Measurements from ENCODE around the gene GSTT4. TPM values are rescaled to one million over a fixed set of nuclear protein-coding genes. Genes with fewer than 3 reads are reported as not detected.
"Not testable (repeated sequence)": the region's sequence is repeated elsewhere in the genome, so short reads cannot be mapped to it uniquely, and the experiment has no call there.

Gene GSTT4
- total and polyA plus RNA-seq, 5 donors from 2014 or later = not detected

GRCh38 chr22:23986089-23986488, 19.2 kb downstream of the GSTT4 start:
- not testable (repeated sequence) for H3K36me3 Mint-ChIP-seq; H3K27ac Mint-ChIP-seq; H3K4me3 ChIP-seq (ENCODE audit: low read depth, low read length); H3K27ac ChIP-seq (ENCODE audit: insufficient read depth, low read length, poor library complexity, severe bottlenecking); DNase-seq; H3K27me3 Mint-ChIP-seq; ATAC-seq (ENCODE audit: low read depth in 2 of 2); H3K27me3 ChIP-seq (ENCODE audit: control insufficient read depth, insufficient read depth, low read length); H3K9me3 Mint-ChIP-seq; H3K9me3 ChIP-seq (ENCODE audit: control insufficient read depth in 2 of 2, low read length in 2 of 2); H3K4me1 ChIP-seq (ENCODE audit: control insufficient read depth, insufficient read depth, low read length, poor library complexity, severe bottlenecking); H3K4me1 Mint-ChIP-seq; H3K36me3 ChIP-seq (ENCODE audit: control insufficient read depth, insufficient read depth, low read length); H3K4me3 Mint-ChIP-seq

DNA sequence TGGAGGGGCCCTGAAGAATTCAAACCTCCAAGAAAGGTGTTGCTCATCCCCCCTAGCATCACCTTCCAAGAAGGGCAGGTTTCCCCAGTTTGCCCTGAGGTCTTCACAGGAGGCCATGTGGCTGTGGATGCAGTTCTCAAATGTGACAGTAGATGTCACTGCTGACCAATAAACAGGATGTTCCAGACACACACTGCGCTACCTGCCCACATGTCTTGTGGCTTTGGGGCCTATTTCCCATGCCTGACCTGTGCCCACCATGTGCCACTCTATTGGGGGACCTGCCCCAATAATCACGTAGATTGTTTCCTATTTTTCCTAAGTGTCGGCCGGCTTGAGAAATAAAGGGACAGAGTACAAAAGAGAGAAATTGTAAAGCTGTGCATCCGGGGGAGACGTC, 20.8 kb downstream of the GSTT4 start:
- ATAC-seq (ENCODE audit: low read depth in 2 of 2) (peak; percentile 60 to 91), DNase-seq (peak in 2 of 3 donors; percentile 57 to 75)
- Mint-ChIP-seq H3K36me3 (no peaks in the 10 kb centered on the region), H3K4me1 (no peaks in the 10 kb centered on the region), H3K9me3 (no peaks in the 10 kb centered on the region), H3K27me3 (no peaks in the 10 kb centered on the region), H3K4me3 (peak overlapping the region in 1 of 4 donors; percentile 69), H3K27ac (no peak overlapping the region)
- Histone ChIP-seq H3K4me3 (ENCODE audit: low read depth, low read length) (no peak overlapping the region), H3K27me3 (ENCODE audit: control insufficient read depth, insufficient read depth, low read length) (no peaks in the 10 kb centered on the region), H3K36me3 (ENCODE audit: control insufficient read depth, insufficient read depth, low read length) (no peaks in the 10 kb centered on the region), H3K4me1 (ENCODE audit: control insufficient read depth, insufficient read depth, low read length, poor library complexity, severe bottlenecking) (no peaks in the 10 kb centered on the region), H3K27ac (ENCODE audit: insufficient read depth, low read length, poor library complexity, severe bottlenecking) (no peak overlapping the region), H3K9me3 (ENCODE audit: control insufficient read depth in 2 of 2, low read length in 2 of 2) (no peaks in the 10 kb centered on the region)

GRCh38 chr22:23980567-23980966, 24.7 kb downstream of the GSTT4 start:
- not testable (repeated sequence) for H3K9me3 Mint-ChIP-seq; H3K4me3 Mint-ChIP-seq; H3K4me3 ChIP-seq (ENCODE audit: low read depth, low read length); H3K36me3 Mint-ChIP-seq; H3K27ac ChIP-seq (ENCODE audit: insufficient read depth, low read length, poor library complexity, severe bottlenecking); DNase-seq; H3K36me3 ChIP-seq (ENCODE audit: control insufficient read depth, insufficient read depth, low read length); H3K27me3 Mint-ChIP-seq; H3K9me3 ChIP-seq (ENCODE audit: control insufficient read depth in 2 of 2, low read length in 2 of 2); H3K27me3 ChIP-seq (ENCODE audit: control insufficient read depth, insufficient read depth, low read length); ATAC-seq (ENCODE audit: low read depth in 2 of 2); H3K4me1 Mint-ChIP-seq; H3K4me1 ChIP-seq (ENCODE audit: control insufficient read depth, insufficient read depth, low read length, poor library complexity, severe bottlenecking)
- peak overlapping the region in 1 of 3 donors; percentile 38 for H3K27ac Mint-ChIP-seq

- not testable (repeated sequence) for H3K36me3 ChIP-seq (ENCODE audit: control insufficient read depth, insufficient read depth, low read length); H3K4me3 Mint-ChIP-seq; H3K9me3 ChIP-seq (ENCODE audit: control insufficient read depth in 2 of 2, low read length in 2 of 2); H3K4me1 Mint-ChIP-seq; H3K27ac ChIP-seq (ENCODE audit: insufficient read depth, low read length, poor library complexity, severe bottlenecking); H3K36me3 Mint-ChIP-seq; H3K9me3 Mint-ChIP-seq; DNase-seq; H3K4me3 ChIP-seq (ENCODE audit: low read depth, low read length); ATAC-seq (ENCODE audit: low read depth in 2 of 2); H3K27me3 ChIP-seq (ENCODE audit: control insufficient read depth, insufficient read depth, low read length); H3K4me1 ChIP-seq (ENCODE audit: control insufficient read depth, insufficient read depth, low read length, poor library complexity, severe bottlenecking); H3K27me3 Mint-ChIP-seq
- peak within 1 kb of the TSS in 1 of 3 donors; percentile 38 for H3K27ac Mint-ChIP-seq
These were observed 25.6 kb downstream of the GSTT4 start, which contains the start of gene GSTT2 for GRCh38 chr22:23979557-23980240. GSTT2 (plus strand) TSS chr22:23980134.

- H3K4me3 ChIP-seq (ENCODE audit: low read depth, low read length); H3K4me3 Mint-ChIP-seq; H3K9me3 ChIP-seq (ENCODE audit: control insufficient read depth in 2 of 2, low read length in 2 of 2); DNase-seq; H3K27ac Mint-ChIP-seq; H3K4me1 Mint-ChIP-seq; H3K36me3 ChIP-seq (ENCODE audit: control insufficient read depth, insufficient read depth, low read length); H3K27me3 ChIP-seq (ENCODE audit: control insufficient read depth, insufficient read depth, low read length); H3K36me3 Mint-ChIP-seq; H3K4me1 ChIP-seq (ENCODE audit: control insufficient read depth, insufficient read depth, low read length, poor library complexity, severe bottlenecking); H3K9me3 Mint-ChIP-seq; ATAC-seq (ENCODE audit: low read depth in 2 of 2); H3K27me3 Mint-ChIP-seq; H3K27ac ChIP-seq (ENCODE audit: insufficient read depth, low read length, poor library complexity, severe bottlenecking): not testable (repeated sequence)
These were observed 27.9 kb downstream of the GSTT4 start for GRCh38 chr22:23977304-23977703.

DNA sequence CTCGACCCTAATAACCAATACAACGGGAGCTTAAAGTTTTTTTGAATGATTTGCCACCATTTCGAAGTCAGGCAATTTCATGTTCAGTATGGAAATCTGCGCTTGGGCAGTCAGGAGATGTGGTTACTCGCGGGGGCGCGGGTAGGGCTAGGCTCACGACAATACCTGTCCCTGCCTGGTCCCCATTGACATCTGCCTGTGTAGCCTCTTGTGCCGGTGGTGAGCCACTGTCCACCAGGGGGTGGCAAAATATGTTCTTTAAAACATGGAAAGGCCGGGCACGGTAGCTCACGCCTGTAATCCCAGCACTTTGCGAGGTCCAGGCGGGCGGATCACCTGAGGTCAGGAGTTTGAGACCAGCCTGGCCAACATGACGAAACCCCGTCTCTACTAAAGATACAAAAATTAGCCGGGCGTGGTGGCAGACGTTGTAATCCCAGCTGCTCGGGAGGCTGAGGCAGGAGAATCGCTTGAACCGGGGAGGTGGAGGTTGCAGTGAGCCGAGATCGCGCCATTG, 30.4 kb downstream of the GSTT4 start:
- DNase-seq; H3K4me3 Mint-ChIP-seq; H3K36me3 Mint-ChIP-seq; H3K27ac ChIP-seq (ENCODE audit: insufficient read depth, low read length, poor library complexity, severe bottlenecking); H3K9me3 ChIP-seq (ENCODE audit: control insufficient read depth in 2 of 2, low read length in 2 of 2); H3K9me3 Mint-ChIP-seq; H3K27ac Mint-ChIP-seq; H3K4me3 ChIP-seq (ENCODE audit: low read depth, low read length); H3K4me1 ChIP-seq (ENCODE audit: control insufficient read depth, insufficient read depth, low read length, poor library complexity, severe bottlenecking); H3K27me3 ChIP-seq (ENCODE audit: control insufficient read depth, insufficient read depth, low read length); H3K27me3 Mint-ChIP-seq: not testable (repeated sequence)
- peaks cover 19% of the 10 kb centered on the region for H3K36me3 ChIP-seq (ENCODE audit: control insufficient read depth, insufficient read depth, low read length)
- peak in 1 of 2 donors; percentile 24 for ATAC-seq (ENCODE audit: low read depth in 2 of 2)
- peaks cover 6 to 20% (median 13%) of the 10 kb centered on the region in 4 donors for H3K4me1 Mint-ChIP-seq

GRCh38 chr22:23974345-23974744, 30.9 kb downstream of the GSTT4 start, which contains the start of gene DDT:
DDT (minus strand) TSS chr22:23974441; CDS start chr22:23974414, 27 bp downstream.
- not testable (repeated sequence) for H3K9me3 Mint-ChIP-seq; H3K27ac Mint-ChIP-seq; H3K36me3 Mint-ChIP-seq; DNase-seq; H3K27me3 Mint-ChIP-seq; H3K4me3 Mint-ChIP-seq; H3K27me3 ChIP-seq (ENCODE audit: control insufficient read depth, insufficient read depth, low read length); H3K4me3 ChIP-seq (ENCODE audit: low read depth, low read length); H3K4me1 ChIP-seq (ENCODE audit: control insufficient read depth, insufficient read depth, low read length, poor library complexity, severe bottlenecking); H3K9me3 ChIP-seq (ENCODE audit: control insufficient read depth in 2 of 2, low read length in 2 of 2); H3K27ac ChIP-seq (ENCODE audit: insufficient read depth, low read length, poor library complexity, severe bottlenecking)
- H3K36me3 ChIP-seq (ENCODE audit: control insufficient read depth, insufficient read depth, low read length) = peaks cover 21% of the 10 kb centered on the region
- peaks cover 6 to 26% (median 15%) of the 10 kb centered on the region in 4 donors for H3K4me1 Mint-ChIP-seq
- ATAC-seq (ENCODE audit: low read depth in 2 of 2) = peak; percentile 95 to 97

- not testable (repeated sequence) for H3K27ac ChIP-seq (ENCODE audit: insufficient read depth, low read length, poor library complexity, severe bottlenecking); H3K9me3 Mint-ChIP-seq; H3K27me3 Mint-ChIP-seq; H3K27me3 ChIP-seq (ENCODE audit: control insufficient read depth, insufficient read depth, low read length); DNase-seq; H3K36me3 Mint-ChIP-seq; ATAC-seq (ENCODE audit: low read depth in 2 of 2); H3K4me1 ChIP-seq (ENCODE audit: control insufficient read depth, insufficient read depth, low read length, poor library complexity, severe bottlenecking); H3K4me3 ChIP-seq (ENCODE audit: low read depth, low read length); H3K9me3 ChIP-seq (ENCODE audit: control insufficient read depth in 2 of 2, low read length in 2 of 2)
- peak overlapping the region in 3 of 4 donors; percentile 66 to 73 (median 69) for H3K4me3 Mint-ChIP-seq
- H3K4me1 Mint-ChIP-seq = peaks cover 6 to 30% (median 17%) of the 10 kb centered on the region in 4 donors
- peak overlapping the region in 1 of 3 donors; percentile 35 for H3K27ac Mint-ChIP-seq
- peaks cover 21% of the 10 kb centered on the region for H3K36me3 ChIP-seq (ENCODE audit: control insufficient read depth, insufficient read depth, low read length)
These were observed 33.3 kb downstream of the GSTT4 start for GRCh38 chr22:23971927-23972326.
